NCI-H2107 treated with DMSO at 0.1 percent for 48 hours (cell line): ENCODE results near the gene SEZ6L2.
"Not testable (repeated sequence)": the region's sequence is repeated elsewhere in the genome, so short reads cannot be mapped to it uniquely, and the experiment has no call there.

Source experiments
- DNase-seq: peaks from one replicate; lab custom pipeline; 2025; ENCODE audit not compliant: unreplicated experiment; lab: John Stamatoyannopoulos, UW

The SEZ6L2 gene

DNA sequence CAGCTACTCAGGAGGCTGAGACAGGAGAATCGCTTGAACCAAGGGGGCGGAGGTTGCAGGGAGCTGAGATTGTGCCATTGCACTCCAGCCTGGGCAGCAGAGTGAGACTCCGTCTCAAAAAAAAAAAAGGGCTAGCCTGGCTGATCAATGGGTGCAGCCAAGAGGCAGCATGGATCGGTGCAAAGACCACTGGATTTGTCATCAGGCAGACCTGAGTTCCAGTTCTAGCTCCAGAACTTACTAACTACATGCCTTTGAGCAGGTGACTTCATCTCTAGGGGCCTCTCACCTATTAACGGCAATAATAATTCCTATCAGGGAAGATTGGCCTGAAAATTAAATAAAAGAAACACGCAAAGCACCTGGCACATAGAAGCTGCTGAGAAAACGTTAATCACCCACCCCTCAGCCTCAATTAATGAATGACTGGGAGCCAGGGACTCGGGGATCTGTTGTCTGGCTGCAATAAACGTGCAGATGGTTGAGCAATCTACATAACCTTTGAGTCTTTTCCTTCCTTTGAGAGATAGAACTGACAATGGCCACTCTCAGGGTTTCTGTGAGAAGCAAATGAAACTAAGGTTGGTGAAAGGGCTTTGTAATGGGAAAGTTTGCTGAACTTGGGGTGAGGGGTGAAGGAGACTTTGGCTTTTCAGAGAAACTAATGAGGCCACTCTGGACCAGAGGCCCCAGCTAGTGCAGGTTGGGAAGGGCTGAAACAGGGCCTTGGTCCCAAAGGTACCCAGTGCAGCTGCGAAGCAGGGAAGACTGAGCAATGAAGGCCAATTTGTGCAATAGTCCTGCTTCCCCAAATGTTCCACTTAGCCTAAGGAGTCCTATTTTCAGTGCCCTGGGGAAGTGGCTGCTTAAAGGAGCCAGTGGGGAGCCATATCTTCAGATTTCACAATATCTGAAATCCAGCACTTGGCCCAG lies 7.6 kb downstream of the SEZ6L2 start:
- no peak for DNase-seq

DNA sequence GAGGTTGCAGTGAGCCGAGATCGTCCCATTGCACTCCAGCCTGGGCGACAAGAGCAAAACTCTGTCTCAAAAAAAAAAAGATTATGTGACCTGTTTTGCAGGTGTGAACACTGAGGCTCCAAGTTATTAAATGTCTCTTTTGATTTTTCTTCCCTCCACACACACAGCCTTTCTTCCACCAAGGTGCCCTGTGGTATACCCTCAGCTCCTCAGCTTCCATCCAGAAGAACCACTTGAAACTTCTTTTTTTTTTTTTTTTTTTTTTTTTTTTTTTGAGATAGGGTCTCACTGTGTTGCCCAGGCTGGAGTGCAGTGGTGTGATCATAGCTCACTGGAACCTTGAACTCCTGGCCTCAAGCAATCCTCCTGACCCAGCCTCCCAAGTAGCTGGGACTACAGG lies 10.0 kb downstream of the SEZ6L2 start:
- not testable (repeated sequence) for DNase-seq

DNA sequence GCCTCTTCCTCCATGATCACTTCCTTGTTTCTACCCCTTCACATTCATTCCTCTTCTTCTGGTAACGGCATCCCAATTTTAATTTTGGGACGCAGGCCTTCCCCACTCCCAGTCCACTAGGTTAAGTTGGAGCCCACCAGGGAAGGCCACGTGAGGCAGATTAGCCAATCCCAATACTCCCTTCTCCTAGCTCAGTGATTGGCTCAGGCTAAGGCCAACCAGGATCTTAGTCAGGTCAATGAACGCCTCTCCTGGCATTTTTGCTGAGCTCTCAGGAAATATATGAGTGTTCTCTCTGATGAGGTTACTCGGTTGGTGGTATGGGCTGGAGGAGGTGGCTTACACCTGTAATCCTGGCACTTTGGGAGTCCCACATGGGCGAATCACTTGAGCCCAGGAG lies 15.4 kb downstream of the SEZ6L2 start:
- no peak for DNase-seq

DNA sequence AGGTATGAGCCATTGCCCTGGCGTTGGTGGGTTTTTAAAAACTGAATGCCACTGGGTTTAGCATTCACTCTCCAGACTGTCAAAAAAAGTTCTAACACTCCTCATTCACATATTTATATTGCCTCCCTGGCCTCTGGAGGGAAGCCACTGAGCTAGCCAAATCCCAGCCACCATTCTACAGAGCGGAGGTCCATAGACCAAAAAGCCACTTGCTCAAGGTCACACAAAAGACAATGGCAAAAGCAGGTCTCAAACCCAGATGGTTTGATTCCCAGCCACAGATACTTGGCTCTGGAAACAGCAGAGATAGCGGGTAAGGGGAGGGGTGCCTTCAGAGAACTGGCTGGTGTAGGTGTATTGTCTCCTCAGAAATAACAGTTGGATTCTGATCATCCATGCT lies 18.3 kb downstream of the SEZ6L2 start:
- DNase-seq = no peak

DNA sequence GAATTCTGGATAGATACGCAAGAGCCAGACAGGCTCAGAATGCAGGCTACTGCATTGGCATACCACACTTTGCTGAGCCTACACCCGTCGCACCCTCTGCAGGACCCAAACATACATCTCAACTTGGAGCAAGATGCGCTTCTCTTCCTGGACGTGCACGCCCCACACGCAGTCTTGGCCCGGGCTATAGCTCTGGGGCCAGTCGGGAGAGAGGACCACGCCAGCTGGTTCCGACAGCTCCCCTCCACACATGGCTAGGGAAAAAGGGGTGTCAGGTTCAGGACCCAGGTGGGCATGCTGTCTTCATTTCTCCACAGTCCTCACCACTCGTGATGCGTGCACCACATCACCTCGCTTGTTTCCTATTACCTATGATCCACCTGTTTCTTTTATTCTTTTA lies 21.2 kb downstream of the SEZ6L2 start:
- DNase-seq = no peak

DNA sequence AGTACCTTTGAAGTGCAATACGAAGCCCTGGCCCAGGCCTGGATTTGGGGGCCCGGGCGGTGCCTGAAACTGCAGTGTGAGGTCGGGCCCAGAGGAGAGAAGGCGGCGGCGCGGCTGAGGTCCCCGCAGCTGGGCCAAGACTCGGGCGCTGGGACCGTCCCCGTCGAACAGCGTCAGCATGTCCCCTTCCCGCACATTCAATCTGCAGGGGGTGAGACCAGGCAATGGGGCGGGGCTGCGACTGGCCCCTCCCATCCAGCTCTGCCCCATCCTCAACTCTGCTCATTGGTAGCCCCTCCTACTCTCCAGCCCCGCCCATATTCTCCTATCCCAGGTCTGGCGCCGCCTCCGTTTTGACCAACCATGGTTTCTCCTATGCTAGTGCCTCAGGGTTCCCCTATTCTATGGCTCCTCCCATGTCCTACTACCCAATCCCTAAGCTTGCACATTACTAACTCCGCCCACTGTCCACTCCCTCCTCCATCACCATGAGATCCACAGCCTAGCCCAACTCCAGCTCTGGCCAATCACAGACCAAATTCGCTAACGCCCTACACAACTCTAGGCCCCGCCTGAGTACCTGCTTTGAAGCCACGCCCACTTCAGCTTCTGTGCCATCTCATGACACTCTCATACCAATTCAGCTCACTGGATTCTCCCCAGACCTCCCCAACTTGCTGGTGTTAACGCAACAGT lies 21.9 kb downstream of the SEZ6L2 start:
- DNase-seq = no peak

DNA sequence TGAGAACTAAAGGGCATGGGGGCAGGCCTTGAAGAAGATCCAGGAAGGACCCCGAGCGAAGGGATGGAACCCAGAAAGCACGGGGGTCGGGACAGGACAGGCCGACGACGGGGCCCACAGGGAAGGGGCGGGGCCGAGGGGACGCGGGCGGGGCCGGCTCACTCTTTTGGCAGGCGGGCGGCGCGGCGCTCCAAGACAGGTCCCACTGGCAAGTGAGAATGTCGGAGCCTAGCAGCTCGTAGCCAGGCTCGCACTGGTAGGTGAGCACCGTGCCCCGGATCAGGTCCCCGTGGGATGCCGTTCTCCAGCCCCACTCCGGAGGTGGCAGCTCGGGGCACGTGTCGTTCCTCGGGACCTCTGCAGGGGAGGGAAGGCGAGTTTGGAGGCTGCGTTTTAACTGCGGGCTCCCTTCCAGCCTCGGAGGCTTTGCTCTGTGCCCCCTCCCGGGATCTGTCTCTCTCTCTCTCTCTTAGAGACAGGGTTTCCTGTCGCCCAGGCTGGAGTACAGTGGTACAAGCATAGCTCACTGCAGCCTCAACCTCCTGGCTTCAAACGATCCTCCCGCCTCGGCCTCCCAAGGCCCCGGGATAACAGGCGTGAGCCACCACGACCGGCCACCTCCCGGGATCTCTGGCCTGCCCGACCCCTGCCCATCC lies 22.6 kb downstream of the SEZ6L2 start:
- DNase-seq = no peak

DNA sequence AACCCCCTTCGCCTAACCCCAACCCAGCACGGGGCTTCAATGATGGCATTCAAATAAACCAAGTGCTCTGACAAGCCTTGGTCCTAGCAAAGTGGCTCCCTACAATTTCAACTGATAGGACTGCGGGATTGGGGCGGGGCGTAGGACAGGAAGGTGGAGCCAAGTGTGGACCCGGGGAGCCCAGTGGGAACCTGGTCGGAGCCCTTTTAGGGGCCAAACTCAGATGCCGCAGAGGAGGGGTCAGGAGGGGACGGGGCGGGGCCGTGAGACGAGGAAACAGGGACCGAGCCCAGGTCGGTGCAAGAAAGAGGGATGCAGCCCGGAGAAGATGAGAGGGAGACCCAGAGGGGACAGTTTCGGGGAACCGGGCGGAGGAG lies 23.1 kb downstream of the SEZ6L2 start:
- DNase-seq = no peak

DNA sequence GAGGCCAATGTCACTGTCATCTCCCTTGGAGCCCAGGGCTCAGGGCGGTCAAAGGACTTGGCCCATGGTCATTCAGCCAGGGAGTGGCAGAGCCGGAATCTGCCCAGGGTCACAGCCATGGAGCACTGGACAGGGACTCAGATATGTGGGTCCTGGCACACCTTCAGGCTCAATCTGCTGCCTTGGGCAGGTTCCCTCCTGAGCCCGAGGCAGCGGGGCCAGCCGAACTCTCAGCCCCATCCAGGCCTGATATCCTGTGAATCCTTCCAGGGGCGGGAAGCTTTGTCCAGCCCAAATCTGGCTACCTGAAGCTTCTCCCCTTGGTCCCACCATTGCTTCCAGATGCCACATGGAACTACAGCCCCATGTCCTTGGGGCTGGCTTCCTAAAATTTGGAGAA lies 24.1 kb downstream of the SEZ6L2 start:
- DNase-seq = no peak

DNA sequence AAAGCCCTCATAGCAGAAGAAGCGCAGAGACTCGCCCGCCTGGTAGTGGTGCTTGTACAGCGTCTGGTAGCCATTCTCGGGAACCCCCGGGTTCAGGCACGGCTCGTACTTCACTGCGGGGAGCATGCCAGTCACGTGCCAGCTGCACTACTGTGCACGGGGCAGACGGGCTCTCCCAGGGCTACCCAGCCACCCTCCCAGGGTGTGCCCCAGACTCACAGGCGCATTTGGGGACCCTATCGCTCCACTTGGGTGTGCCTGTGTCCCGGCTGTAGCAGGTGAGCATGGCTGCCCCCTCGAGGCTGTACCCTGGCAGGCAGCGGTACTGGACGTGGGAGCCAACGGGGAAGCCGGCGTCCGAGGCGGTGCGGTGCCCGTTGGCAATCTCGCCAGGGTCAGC lies 26.0 kb downstream of the SEZ6L2 start:
- no peak for DNase-seq

DNA sequence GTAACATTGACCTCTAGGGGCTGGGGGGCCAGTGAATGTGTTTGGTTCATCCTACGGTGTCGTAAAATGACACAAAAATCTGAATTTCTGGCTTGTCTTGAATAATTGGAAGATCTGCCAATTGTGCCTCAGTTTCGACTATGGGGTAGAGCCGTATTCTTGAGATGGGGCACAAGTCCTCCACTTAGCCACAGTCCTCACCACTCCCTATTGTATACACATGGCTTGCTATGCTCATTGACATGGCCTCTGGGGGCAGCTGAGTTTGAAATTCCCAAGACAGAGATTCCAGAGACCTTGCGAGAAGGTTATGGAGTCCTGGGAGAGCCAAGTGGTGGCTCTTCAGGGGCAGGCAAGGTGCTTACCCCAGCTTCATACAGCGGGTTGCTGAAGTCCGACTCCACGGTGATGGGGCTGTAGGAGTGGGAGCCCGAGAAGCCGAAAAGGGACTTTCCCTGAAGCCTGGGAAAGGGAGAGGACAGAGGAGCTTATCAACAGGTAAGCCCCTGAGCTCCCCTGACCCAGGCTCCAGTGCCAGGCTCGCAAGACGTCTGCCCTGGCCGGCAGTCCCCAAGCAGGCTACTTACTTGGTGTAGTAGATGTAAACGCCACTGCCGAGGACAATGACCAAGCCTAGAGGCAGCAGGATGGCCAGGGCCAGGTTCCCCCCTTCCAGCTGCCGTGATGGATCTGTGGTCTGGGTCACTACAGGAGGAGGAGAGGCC lies 27.4 kb downstream of the SEZ6L2 start:
- DNase-seq = no peak

DNA sequence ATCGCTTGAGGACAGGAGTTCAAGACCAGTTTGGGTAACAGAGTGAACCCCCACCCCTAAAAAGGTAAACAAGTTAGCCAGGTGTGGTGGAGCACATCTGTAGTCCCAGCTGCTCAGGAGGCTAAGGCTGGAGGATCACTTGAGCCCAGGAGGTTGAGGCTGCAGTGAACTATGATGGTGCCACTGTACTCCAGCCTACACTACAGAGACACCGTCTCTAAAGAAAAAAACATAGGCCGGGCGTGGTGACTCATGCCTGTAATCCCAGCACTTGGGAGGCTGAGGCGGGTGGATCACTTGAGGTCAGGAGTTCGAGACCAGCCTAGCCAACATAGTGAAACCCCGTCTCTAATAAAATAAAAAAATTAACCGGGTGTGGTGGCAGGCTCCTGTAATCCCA lies 30.3 kb downstream of the SEZ6L2 start:
- DNase-seq = not testable (repeated sequence)

DNA sequence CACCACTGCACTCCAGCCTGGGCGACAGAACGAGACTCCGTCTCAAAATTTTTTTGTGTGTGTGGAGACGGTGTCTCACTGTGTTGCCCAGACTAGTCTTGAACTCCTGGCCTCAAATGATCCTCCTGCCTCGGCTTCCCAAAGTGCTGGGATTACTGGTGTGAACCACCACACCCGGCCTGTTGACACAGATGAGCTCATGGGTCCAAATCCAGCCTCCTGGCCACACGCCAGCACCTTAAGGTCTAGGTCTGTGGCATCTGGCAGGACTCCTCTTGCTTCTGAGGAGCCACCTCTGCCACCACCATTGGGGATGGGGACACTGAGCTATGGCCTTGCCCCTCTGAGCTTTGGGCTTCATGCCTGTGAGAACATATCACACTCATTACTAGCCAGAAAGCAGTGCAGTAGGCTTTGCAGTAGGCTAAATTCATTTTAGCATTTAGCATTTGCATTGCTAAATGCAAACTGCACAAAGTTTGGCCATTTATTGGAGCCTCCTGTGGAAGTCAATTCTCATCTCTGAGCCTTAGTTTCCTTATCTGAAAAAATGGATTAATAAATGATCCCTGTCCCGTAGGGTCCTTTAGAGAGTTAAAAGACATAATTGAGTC lies 30.8 kb downstream of the SEZ6L2 start:
- no peak for DNase-seq

DNA sequence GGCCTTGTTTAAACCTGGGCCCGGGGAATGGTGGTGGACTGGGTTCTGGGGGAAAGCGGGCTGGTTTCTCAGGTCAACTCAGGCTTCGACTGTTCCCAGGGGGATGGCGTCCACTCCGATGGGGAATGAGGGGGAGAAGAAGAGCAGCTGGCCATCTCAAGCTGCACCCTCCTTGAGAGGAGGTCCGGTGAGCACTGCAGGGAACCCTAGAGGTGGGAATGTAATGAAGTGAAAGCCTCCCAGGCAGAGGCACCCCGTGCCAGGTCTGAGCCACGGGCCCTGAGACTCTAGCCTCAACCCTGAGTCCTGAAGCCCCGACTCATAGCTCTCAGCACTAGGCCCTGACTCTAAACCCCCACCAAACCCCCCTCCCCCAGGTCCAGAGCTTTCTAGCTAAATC lies 35.1 kb downstream of the SEZ6L2 start:
- no peak for DNase-seq

DNA sequence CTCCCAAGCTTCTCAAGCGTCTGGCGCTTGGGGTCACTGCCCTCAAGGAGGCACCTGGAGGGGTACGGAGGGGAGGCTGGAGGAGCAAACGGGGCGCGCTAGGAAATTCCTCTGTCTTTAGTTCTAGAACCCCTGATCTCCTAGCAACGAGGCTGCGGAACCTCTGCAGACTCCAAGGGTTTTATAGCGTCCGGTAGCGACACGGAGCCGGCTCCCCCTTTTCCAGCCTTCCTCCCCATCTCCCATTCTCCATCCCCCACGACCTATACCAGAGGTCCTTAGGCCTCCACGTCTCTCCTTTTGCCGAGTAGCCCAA lies 35.7 kb downstream of the SEZ6L2 start:
- DNase-seq = no peak

DNA sequence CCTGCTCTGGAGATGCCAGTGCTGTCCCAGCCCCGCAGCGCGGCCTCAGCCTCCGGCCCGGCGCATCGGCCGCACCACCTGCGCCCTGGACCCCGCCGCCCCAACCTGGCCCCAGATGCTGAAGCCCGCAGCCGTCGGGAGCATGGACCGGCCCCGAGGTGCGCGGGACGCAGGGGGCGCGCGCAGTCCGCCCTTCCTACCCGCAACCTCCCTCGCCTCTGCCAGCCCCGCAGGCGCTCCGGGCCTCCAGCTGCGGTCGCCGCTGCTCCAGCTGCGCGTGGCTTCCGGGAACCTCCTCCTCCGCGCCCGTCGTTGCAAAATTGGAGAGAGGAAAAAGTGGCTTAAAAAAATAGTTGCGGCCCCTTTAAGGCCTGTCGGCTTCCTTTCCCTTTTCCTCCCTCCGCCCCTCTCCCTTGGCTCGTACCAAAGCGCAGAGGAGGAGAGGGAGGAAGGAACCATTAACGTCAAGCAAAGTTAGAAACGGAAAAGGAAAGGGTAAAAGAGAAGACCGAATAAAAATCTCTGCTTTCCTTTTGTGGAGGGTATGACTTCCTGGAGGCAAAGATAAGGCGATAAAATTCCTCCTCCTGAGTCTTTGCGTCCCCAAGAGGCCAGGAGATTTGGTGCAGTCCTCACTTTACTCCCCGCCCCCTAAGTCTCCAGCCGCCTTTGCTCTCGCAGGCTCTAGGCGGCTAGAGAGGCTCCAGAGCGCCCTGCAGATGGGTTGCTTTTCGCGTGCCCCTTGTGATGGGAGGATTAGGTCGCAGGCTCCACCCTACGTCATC lies 36.3 kb downstream of the SEZ6L2 start, which contains the start of gene CDIPT:
CDIPT (minus strand) TSS at position 343 of the 785 bp plus-strand sequence. CDS start 369 bp downstream, outside the sequence.
- DNase-seq = peak; percentile 86

DNA sequence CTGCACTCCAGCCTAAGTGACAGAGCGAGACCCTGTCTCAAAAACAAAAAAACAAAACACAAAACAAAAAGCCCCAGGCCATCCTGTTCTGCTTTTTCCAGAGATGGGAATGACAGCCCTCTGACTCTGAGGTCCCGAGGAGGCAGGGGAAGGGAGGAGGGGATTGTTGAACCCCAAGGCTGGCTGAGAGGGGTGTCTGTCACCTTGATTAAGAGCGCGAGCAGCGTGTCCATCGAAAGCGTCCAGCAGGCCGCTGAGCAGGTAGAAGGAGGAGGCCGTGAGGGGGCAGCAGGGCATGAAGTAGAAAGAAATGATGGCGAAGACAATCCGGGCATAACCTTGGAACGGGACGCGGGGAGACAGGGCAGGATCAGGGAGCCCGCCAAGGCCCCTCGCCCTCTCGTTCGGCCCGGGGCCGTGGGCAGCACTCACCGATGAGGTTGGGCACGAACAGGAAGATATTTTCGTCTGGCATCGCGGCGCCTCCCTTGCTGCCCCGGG lies 36.9 kb downstream of the SEZ6L2 start:
- DNase-seq = no peak

DNA sequence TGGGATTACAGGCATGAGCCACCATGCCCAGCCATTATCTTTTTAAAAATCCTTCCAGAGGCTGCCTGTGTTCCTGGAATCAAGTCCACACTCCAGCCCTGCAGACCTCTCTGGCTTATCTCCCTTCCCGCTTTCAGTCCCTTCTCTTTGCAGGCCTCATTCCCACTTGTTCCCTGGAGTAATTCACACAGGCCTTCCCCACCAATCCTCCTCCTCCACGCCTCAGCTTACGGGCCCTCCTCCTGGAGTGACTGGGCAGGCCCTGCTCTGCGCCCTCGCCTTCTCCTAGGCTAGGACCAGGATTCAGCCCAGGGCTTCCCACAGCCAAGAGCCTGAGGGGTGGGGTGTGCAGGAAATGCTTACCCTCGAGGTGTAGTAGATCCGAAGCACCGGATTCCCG lies 39.1 kb downstream of the SEZ6L2 start:
- DNase-seq = no peak

DNA sequence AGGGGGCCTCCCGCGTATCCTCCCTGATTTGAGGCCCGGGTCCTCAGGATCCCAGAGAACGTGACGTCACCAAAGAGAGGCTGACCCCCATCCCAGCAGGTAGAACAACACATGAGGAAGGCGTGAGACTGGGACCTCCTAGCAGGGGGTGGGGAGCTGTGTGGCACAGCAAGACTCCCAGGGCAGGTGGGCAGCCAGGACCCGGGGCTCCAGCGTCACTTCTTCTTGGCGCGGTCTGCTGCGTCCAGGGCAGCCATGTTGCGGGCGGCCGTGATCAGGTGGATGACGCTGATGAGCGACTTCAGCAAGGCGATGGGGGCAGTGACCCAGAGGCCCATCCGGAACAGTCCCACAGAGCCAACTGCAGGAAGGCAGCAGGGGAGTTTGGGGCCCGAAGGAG lies 40.4 kb downstream of the SEZ6L2 start:
- no peak for DNase-seq
